ENCODE results near the gene MAT2B. TPM values are rescaled to one million over a fixed set of nuclear protein-coding genes. Genes with fewer than 3 reads are reported as not detected.

The MAT2B gene
- total and polyA plus RNA-seq, 9 of the 15 experiments (the other 6 are each of a cell fraction or from before 2014, with no cell fraction given), result 32.0 to 57.7 (median 43.6) TPM

- Histone ChIP-seq H2AFZ (ENCODE audit: low read depth, low read length) (peak overlapping the region; percentile 91), H3K4me3 (peak overlapping the region; percentile 65), H3K4me2 (ENCODE audit: insufficient read depth, low read length) (peak overlapping the region; percentile 88), H3K9me1 (ENCODE audit: control insufficient read depth, insufficient read depth, low read length) (no peaks in the 10 kb centered on the region), H3K4me1 (replicated peaks in 1 of 2; ENCODE audit: control insufficient read depth in 2 of 2, insufficient read depth in 2 of 2, low read length in 2 of 2) (peaks cover 5 to 7% of the 10 kb centered on the region in 2 experiments; a peak in 3 of 5 replicates), H4K20me1 (replicated peaks; ENCODE audit: control insufficient read depth, insufficient read depth, low read length) (0 out of 2 replicates have a peak, but pooled peaks cover 3% of the 10 kb centered on the region), H3K36me3 (ENCODE audit: control insufficient read depth, insufficient read depth, low read length) (no peaks in the 10 kb centered on the region), H3K79me2 (ENCODE audit: control insufficient read depth, insufficient read depth, low read length) (peaks cover 63% of the 10 kb centered on the region), H3K27ac (ENCODE audit: extremely low read depth, low read depth, low read length) (peak overlapping the region; percentile 87), H3K27me3 (ENCODE audit: control insufficient read depth in 2 of 2, insufficient read depth in 2 of 2, low read length in 2 of 2) (no peaks in the 10 kb centered on the region), H3K9me3 (replicated peaks; ENCODE audit: control insufficient read depth, insufficient read depth, low read depth, low read length) (no peaks in the 10 kb centered on the region), H3K9ac (ENCODE audit: insufficient read depth in 1 of 2, low read depth in 2 of 2, low read length in 2 of 2) (peak overlapping the region; percentile 85 to 90; a peak in 3 of 4 replicates)
- CTCF ChIA-PET (ENCODE audit: low intra/inter-chr PET ratio), result no interaction called here
- 0% methylated on average over 7 of the region's 7 CpGs for WGBS (ENCODE audit: insufficient coverage, low coverage, missing lambda C conversion rate)
- in situ Hi-C loops (cut with MboI) (loop anchor here (25.0 kb wide), 1 partner anchor 857 kb away; no protein-coding TSS in a partner anchor), intact Hi-C loops (cut with micrococcal nuclease) (loop anchor here (1.0 to 5.0 kb wide), 2 partner anchors 45 to 852 kb away; partner anchors contain the start of genes HMMR and NUDCD2)
- DNase-seq (ENCODE audit: extremely low read depth in 1 of 4, low spot score in 3 of 4) (peak in 2 of 4 experiments; percentile 36), FAIRE-seq (no peak), ATAC-seq (peak; percentile 11)
- BruUV-seq (replicated peaks), result TSS peak; percentile 92
- POLR2A ChIA-PET, result interaction anchor here (0.8 to 4.7 kb wide), 5 partner anchors 16 to 161 kb away, joined by 3 to 44 read pairs (median 3); partner anchors contain the start of genes HMMR and NUDCD2
- TF ChIP-seq RB1 (IDR thresholded peaks at IDR 0.05; ENCODE audit: low read depth) (no peak), KDM1A (IDR thresholded peaks at IDR 0.05) (peak in 1 of 2 experiments; percentile 28; a peak in 1 of 4 replicates), THRAP3 (IDR thresholded peaks at IDR 0.05; ENCODE audit: borderline replicate concordance) (0 out of 2 replicates have a peak, but pooled peaks have one; percentile 33), ASH1L (IDR thresholded peaks at IDR 0.05; ENCODE audit: borderline replicate concordance, low read depth, partially characterized antibody) (peak; percentile 13), KLF6 (CRISPR knock-in tag; IDR thresholded peaks at IDR 0.05; ENCODE audit: borderline replicate concordance) (no peak), ARID4B (CRISPR knock-in tag; IDR thresholded peaks at IDR 0.05) (no peak), PHF8 (IDR thresholded peaks at IDR 0.05; ENCODE audit: borderline replicate concordance, low read length) (peak; percentile 36; the same call in 1 of the 2 replicates), PYGO2 (tag; IDR thresholded peaks at IDR 0.05) (no peak), SIX5 (IDR thresholded peaks at IDR 0.05; ENCODE audit: borderline replicate concordance in 1 of 2, insufficient read depth in 1 of 2, low read depth in 1 of 2, low read length in 2 of 2) (0 out of 4 replicates have a peak, but pooled peaks of 1 of the 2 experiments have one; percentile 6), NFIX (CRISPR knock-in tag; IDR thresholded peaks at IDR 0.05; ENCODE audit: low read depth) (no peak), PBX2 (CRISPR knock-in tag; IDR thresholded peaks at IDR 0.05; ENCODE audit: low read depth) (no peak), PBX2 (tag; conservative IDR thresholded peaks at IDR 0.05; ENCODE audit: low read depth) (no peak), GTF2B (IDR thresholded peaks at IDR 0.05; ENCODE audit: extremely low read depth, insufficient read length) (no peak)
Measured at GRCh38 chr5:163505049-163505367, 411 bp upstream of the MAT2B start.

All from K562 (cell line).